H9 (cell line): ENCODE results near the gene PIK3C3. TPM values are rescaled to one million over a fixed set of nuclear protein-coding genes. Genes with fewer than 3 reads are reported as not detected.

Experiments used
- DNase-seq: peaks from one replicate; pipeline ENCODE4 v3.0.0-alpha.2; 2017
- H2AFZ ChIP-seq: one replicate; pipeline ENCODE4 v1.6.1; 2013; ENCODE audit warnings: mild to moderate bottlenecking, low read length, control low read depth, moderate library complexity
- H2AK5ac ChIP-seq: 2 replicates; pipeline ENCODE4 v1.6.1; 2013; ENCODE audit warnings: low read length, control low read depth, mixed read lengths; ENCODE audit not compliant: insufficient read length
- H2BK120ac ChIP-seq: one replicate; pipeline ENCODE4 v1.6.1; 2013; ENCODE audit warnings: low read depth, mild to moderate bottlenecking, low read length, control low read depth, inconsistent platforms; ENCODE audit not compliant: poor library complexity, severe bottlenecking
- H2BK12ac ChIP-seq: 2 replicates; pipeline ENCODE4 v1.6.1; 2013; ENCODE audit warnings: low read length, control low read depth, mixed read lengths, low read depth; ENCODE audit not compliant: insufficient read length
- H2BK15ac ChIP-seq: 2 replicates; pipeline ENCODE4 v1.6.1; 2013; ENCODE audit warnings: low read depth, low read length, control low read depth
- H2BK20ac ChIP-seq: one replicate; pipeline ENCODE4 v1.6.1; 2013; ENCODE audit warnings: low read depth, mild to moderate bottlenecking, low read length, control low read depth, inconsistent platforms; ENCODE audit not compliant: poor library complexity, severe bottlenecking
- H2BK5ac ChIP-seq: 2 replicates; pipeline ENCODE4 v1.6.1; 2013; ENCODE audit warnings: low read length, control low read depth, mixed read lengths; ENCODE audit not compliant: insufficient read length
- H3K14ac ChIP-seq: 2 replicates; pipeline ENCODE4 v1.6.1; 2013; ENCODE audit warnings: low read length, control low read depth; ENCODE audit not compliant: insufficient read depth
- H3K18ac ChIP-seq: 2 replicates; pipeline ENCODE4 v1.6.1; 2013; ENCODE audit warnings: low read depth, mild to moderate bottlenecking, mixed read lengths, low read length, control low read depth; ENCODE audit not compliant: insufficient read length
- H3K23ac ChIP-seq: 2 replicates; pipeline ENCODE4 v1.6.1; 2013; ENCODE audit warnings: low read length, control low read depth, mixed read lengths, low read depth; ENCODE audit not compliant: insufficient read length
- H3K23me2 ChIP-seq: 2 replicates; pipeline ENCODE4 v1.6.1; 2013; ENCODE audit warnings: low read depth, mild to moderate bottlenecking, mixed read lengths, low read length, control low read depth; ENCODE audit not compliant: insufficient read length, poor library complexity, severe bottlenecking
- H3K27ac ChIP-seq: 2 replicates; pipeline ENCODE4 v1.5.1; 2013; ENCODE audit warnings: low read length, control low read depth, mixed read lengths, low read depth; ENCODE audit not compliant: insufficient read length
- H3K27me3 ChIP-seq: 2 replicates; pipeline ENCODE4 v1.6.1; 2013; ENCODE audit warnings: low read length, control low read depth, inconsistent platforms; ENCODE audit not compliant: insufficient read depth
- H3K4ac ChIP-seq: 2 replicates; pipeline ENCODE4 v1.6.1; 2013; ENCODE audit warnings: low read depth, mild to moderate bottlenecking, control low read depth, inconsistent platforms, low read length, moderate library complexity
- H3K4me1 ChIP-seq: 2 replicates; pipeline ENCODE4 v1.6.1; 2013; ENCODE audit warnings: low read length, control low read depth, inconsistent platforms; ENCODE audit not compliant: insufficient read depth
- H3K4me2 ChIP-seq: 2 replicates; pipeline ENCODE4 v1.6.1; 2013; ENCODE audit warnings: low read length, control low read depth, mixed read lengths; ENCODE audit not compliant: insufficient read length, insufficient read depth
- H3K56ac ChIP-seq: 2 replicates; pipeline ENCODE4 v1.6.1; 2013; ENCODE audit warnings: low read depth, mild to moderate bottlenecking, mixed read lengths, low read length, control low read depth; ENCODE audit not compliant: insufficient read length
- H3K79me1 ChIP-seq: 2 replicates; pipeline ENCODE4 v1.6.1; 2013; ENCODE audit warnings: low read depth, mild to moderate bottlenecking, moderate library complexity, low read length, control low read depth, inconsistent platforms; ENCODE audit not compliant: insufficient read depth, poor library complexity, severe bottlenecking
- H3K79me2 ChIP-seq: 2 replicates; pipeline ENCODE4 v1.6.1; 2013; ENCODE audit warnings: low read length, control low read depth, inconsistent platforms; ENCODE audit not compliant: insufficient read depth
- H3K9ac ChIP-seq: 2 replicates; pipeline ENCODE4 v1.6.1; 2013; ENCODE audit warnings: low read length, control low read depth, mixed read lengths; ENCODE audit not compliant: insufficient read length; ENCODE audit errors: extremely low read depth
- H3K9me3 ChIP-seq: one replicate; pipeline ENCODE4 v1.6.1; 2013; ENCODE audit warnings: low read depth, low read length, inconsistent platforms; ENCODE audit not compliant: control insufficient read depth
- H3T11ph ChIP-seq: one replicate; pipeline ENCODE4 v1.6.1; 2013; ENCODE audit warnings: mild to moderate bottlenecking, low read length, control low read depth, inconsistent platforms
- H4K20me1 ChIP-seq: one replicate; pipeline ENCODE4 v1.6.1; 2013; ENCODE audit not compliant: control insufficient read depth, insufficient read length, insufficient read depth
- H4K5ac ChIP-seq: 2 replicates; pipeline ENCODE4 v1.6.1; 2013; ENCODE audit warnings: low read depth, mild to moderate bottlenecking, mixed read lengths, low read length, control low read depth; ENCODE audit not compliant: insufficient read length
- H4K8ac ChIP-seq: replicated peaks from 2 replicates; pipeline ENCODE4 v1.6.1; 2013; ENCODE audit warnings: low read length, control low read depth, mixed read lengths, low read depth; ENCODE audit not compliant: insufficient read length
- H4K91ac ChIP-seq: 2 replicates; pipeline ENCODE4 v1.6.1; 2013; ENCODE audit warnings: low read depth, mild to moderate bottlenecking, moderate library complexity, mixed read lengths, low read length, control low read depth; ENCODE audit not compliant: insufficient read length
- H3K27ac Mint-ChIP-seq, 3 experiments: 2 replicates in 2 of 3; 3 replicates in 1 of 3; pipeline ENCODE4 v1.8.0; 2020 to 2021; ENCODE audit warnings: mixed read lengths in 3 of 3, mild to moderate bottlenecking in 1 of 3, moderate library complexity in 1 of 3
- H3K27me3 Mint-ChIP-seq: 2 replicates; pipeline ENCODE4 v1.8.0; 2021; ENCODE audit warnings: low read depth, mild to moderate bottlenecking, moderate library complexity, mixed read lengths
- H3K36me3 Mint-ChIP-seq, 3 experiments: 2 replicates in 2 of 3; 3 replicates in 1 of 3; pipeline ENCODE4 v1.8.0; 2020 to 2021; ENCODE audit warnings: low read depth in 3 of 3, mixed read lengths in 3 of 3; ENCODE audit not compliant: insufficient read depth in 1 of 3
- H3K4me1 Mint-ChIP-seq, 2 experiments: 2 replicates each; pipeline ENCODE4 v1.8.0; 2020; ENCODE audit warnings: mixed read lengths in 2 of 2
- H3K4me3 Mint-ChIP-seq, 2 experiments: 2 replicates in 1 of 2; 3 replicates in 1 of 2; pipeline ENCODE4 v1.8.0; 2020 to 2021; ENCODE audit warnings: mild to moderate bottlenecking in 2 of 2, mixed read lengths in 2 of 2, moderate library complexity in 1 of 2
- H3K9me3 Mint-ChIP-seq, 2 experiments: 2 replicates in 1 of 2; 3 replicates in 1 of 2; pipeline ENCODE4 v1.8.0; 2020; ENCODE audit warnings: mild to moderate bottlenecking in 2 of 2, mixed read lengths in 2 of 2, moderate library complexity in 1 of 2
- WGBS: extraction: QIAGEN DNeasy Blood & Tissue Kit; methylation state at CpG from one replicate; pipeline ENCODE4 v1.1.7; 2013; ENCODE audit warnings: missing lambda C conversion rate, low lambda C conversion rate, mixed read lengths; ENCODE audit not compliant: insufficient read length; ENCODE audit errors: extremely low coverage; 5-methylcytosine and 5-hydroxymethylcytosine counted together
- total RNA-seq: library from RNA; stranded (reverse); gene quantifications from 2 replicates; pipeline ENCODE4 v1.2.1, GENCODE V29; 2021
- TF ChIP-seq, protein P1 (sequence below): fragments of 200-600 bp; sonication (generic); conservative IDR thresholded peaks from 3 replicates; pipeline ENCODE4 v1.8.0; 2021; ENCODE audit warnings: antibody characterized with exemption, mild to moderate bottlenecking

Gene PIK3C3
- total RNA-seq, 1 experiment from 2014 or later = 48.8 TPM

DNA sequence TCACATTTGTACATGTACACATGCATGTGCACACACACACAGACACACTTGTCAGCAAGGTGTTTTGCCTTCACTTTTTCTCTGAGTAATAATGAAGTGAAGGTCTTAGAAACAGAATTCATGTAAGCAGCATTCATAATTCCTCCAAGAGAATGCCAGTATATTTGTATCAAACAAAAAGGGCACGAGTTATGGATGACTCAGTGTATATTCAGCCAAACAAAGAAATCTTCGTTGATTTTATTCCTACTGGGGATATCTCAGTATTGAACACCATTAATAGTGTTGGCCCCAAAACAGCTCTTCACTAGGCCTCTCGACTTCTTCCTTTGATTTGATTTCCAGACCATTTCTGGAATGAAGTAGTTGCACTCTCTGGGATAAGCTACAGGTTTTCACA is 125.3 kb downstream of the PIK3C3 start:
- DNase-seq = no peak

More for the DNA sequence above, 125.3 kb downstream of the PIK3C3 start:
- Mint-ChIP-seq H3K9me3 (no peaks in the 10 kb centered on the region; a peak in 1 of 5 replicates), H3K4me3 (no peak overlapping the region), H3K27me3 (no peaks in the 10 kb centered on the region), H3K36me3 (peaks cover 10 to 17% (median 14%) of the 10 kb centered on the region in 3 experiments), H3K27ac (peak overlapping the region in 2 of 3 experiments; percentile 13 to 77; a peak in 1 of 7 replicates), H3K4me1 (no peaks in the 10 kb centered on the region)
- TF ChIP-seq, protein P1, sequence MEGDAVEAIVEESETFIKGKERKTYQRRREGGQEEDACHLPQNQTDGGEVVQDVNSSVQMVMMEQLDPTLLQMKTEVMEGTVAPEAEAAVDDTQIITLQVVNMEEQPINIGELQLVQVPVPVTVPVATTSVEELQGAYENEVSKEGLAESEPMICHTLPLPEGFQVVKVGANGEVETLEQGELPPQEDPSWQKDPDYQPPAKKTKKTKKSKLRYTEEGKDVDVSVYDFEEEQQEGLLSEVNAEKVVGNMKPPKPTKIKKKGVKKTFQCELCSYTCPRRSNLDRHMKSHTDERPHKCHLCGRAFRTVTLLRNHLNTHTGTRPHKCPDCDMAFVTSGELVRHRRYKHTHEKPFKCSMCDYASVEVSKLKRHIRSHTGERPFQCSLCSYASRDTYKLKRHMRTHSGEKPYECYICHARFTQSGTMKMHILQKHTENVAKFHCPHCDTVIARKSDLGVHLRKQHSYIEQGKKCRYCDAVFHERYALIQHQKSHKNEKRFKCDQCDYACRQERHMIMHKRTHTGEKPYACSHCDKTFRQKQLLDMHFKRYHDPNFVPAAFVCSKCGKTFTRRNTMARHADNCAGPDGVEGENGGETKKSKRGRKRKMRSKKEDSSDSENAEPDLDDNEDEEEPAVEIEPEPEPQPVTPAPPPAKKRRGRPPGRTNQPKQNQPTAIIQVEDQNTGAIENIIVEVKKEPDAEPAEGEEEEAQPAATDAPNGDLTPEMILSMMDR = no peak
- Histone ChIP-seq H3K23me2 (no peaks in the 10 kb centered on the region), H3K27ac (no peak overlapping the region), H3K4me1 (no peaks in the 10 kb centered on the region), H3K18ac (no peak overlapping the region), H2AK5ac (no peak overlapping the region), H4K20me1 (no peaks in the 10 kb centered on the region), H3K4ac (no peak overlapping the region), H2BK20ac (no peak overlapping the region), H2BK12ac (no peak overlapping the region), H3K23ac (no peak overlapping the region), H3K79me2 (no peaks in the 10 kb centered on the region), H2AFZ (no peak overlapping the region), H2BK5ac (no peak overlapping the region), H3K56ac (no peak overlapping the region), H2BK120ac (no peak overlapping the region), H3K4me2 (no peak overlapping the region), H4K91ac (no peak overlapping the region), H3T11ph (no peak overlapping the region), H3K79me1 (no peaks in the 10 kb centered on the region), H3K9me3 (no peaks in the 10 kb centered on the region), H3K14ac (no peak overlapping the region), H2BK15ac (no peak overlapping the region), H4K5ac (no peak overlapping the region), H4K8ac (no peak overlapping the region), H3K27me3 (no peaks in the 10 kb centered on the region), H3K9ac (no peak overlapping the region)
- no CpG with 5 or more reads among the region's 3 CpGs for WGBS
